HG02981 (cell line): Measurements from ENCODE around the gene PRDX2.

Experiments used
- ATAC-seq: cut with Tn5 transposase; IDR thresholded peaks from one replicate; pipeline ENCODE4 v1.9.1; 2021; ENCODE audit warnings: mild to moderate bottlenecking, moderate library complexity; ENCODE audit not compliant: unreplicated experiment

The PRDX2 gene

DNA sequence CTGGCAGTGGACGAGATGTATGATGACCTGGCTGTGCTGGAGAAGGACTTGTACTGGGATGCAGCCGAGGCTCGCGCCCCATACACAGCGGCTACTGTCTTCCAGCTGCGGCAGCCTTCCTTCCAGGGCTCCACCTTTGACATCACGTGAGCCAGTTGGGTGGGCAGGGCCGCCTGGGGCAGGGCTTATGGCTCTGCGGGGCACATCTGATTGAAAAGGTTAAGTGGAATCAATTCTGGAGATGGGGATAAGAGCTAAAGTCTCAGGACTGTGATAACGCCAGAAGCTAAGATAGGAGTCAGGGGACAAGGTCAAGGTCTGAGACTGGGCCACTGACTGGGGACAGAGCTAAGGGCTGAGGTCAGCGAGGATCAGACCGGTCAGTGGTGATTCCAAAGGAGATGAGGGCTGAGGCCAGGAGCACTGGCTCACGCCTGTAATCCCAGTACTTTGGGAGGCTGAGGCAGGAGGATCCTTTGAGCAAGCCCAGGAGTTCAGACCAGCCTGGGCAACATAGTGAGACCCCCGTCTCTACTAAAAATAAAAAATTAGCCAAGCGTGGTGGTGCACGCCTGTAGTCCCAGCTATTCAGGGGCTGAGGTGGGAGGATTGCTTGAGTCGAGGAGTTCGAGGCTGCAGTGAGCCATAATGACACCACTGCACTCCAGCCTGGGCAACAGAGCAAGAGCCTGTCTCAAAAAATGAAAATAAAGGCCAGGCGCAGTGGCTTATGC is 45.3 kb downstream of the PRDX2 start:
- ATAC-seq, result no peak

DNA sequence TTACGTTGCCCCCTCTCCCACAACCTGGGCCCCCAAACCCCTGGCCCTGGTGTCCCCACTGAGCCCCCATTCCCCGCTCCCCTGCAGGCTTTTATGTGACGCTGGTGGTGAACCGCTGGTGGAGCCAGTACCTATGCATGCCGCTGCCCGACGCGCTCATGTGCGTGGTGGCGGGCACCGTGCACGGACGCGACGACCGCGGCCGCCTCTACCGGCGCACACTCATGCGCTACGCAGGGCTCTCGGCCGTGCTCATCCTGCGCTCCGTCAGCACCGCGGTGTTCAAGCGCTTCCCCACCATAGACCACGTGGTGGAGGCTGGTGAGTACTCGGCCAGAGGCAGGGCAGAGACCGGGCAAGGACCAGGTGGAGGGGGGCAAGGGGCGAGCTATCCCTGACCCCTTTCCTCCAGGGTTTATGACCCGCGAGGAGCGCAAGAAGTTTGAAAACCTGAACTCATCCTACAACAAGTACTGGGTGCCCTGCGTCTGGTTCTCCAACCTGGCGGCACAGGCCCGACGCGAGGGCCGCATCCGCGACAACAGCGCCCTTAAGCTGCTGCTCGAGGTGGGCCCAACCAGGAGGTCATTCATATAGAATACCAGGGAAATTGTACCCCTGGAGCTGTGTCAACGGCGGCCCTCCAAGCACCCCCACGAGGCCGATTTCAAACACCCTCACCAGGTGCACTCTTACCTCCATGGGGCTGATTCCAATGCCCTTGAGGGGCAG is 47.0 kb downstream of the PRDX2 start:
- no peak for ATAC-seq

DNA sequence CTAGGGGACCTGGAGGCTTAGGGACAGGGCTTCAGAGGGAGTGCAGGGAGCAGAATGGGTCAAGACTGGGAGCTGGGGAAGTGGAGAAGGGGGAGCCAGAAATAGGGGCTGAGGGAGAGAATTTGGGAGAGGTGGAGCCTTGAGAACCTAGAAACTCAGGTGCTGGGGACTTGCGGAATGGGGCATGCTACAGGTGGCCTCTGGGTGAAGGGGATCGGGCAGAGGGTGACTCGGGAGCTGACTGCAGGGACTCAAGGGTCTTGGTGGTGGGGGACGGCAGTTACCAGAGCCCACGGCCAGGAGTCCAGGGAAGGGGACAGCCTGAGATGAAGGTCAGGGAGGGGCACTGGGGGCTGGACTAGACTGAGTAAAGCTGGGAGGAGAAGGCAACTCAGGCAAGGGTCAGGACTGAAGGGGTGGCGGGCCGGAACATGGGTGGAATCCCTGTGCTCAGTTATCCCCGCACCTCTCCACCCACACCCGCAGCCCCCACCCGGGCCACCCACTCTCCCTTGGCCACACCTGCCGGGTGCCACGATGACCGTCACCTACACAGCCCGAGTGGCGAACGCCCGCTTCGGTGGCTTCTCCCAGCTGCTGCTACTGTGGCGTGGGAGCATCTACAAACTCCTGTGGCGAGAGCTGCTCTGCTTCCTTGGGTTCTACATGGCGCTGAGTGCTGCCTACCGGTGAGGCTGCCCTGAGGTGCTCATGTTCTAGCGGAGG is 49.4 kb downstream of the PRDX2 start:
- no peak for ATAC-seq

DNA sequence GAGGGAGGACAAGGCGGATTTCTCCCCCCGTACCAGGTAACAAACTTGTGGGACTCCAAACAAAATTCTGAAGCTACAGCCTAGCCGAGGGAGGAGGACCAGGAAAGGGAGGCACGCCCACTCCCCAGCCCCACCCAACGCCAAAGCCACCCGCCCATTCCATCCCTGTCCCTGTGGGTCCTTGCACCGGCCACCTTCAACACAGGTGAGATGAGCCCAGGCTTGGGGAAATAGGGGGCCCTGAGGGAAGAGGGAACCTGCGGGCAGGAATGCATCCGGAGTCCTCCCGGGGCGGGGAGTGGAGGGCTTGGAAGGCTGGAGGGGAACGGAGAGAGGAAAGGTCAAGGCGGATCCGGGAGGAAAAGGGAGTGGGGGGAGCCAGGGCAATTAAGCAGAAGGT is 50.0 kb downstream of the PRDX2 start, which contains the start of gene BEST2:
BEST2 (plus strand) TSS at position 157 of the 400 bp plus-strand sequence. CDS start 802 bp downstream, outside the sequence.
- no peak for ATAC-seq

DNA sequence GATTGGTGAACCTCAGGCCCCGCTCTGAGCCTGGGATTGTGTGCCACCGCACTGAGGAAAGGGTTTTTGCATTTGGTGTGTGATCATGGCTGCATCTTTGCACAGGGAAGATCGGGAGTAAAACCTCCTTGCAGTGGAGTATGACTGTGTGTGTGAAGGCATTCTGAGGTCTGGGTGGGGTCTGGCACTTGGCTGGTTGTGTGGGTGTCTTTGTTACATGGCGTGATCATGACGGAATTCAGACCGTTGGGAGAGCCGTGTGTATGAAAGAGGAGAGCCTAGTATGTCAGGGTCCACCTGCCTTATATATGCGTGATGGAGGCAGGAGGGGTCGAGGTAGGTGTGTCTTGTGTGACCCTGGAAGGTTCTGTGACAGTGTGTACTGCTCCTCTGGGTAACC is 50.7 kb downstream of the PRDX2 start:
- no peak for ATAC-seq

DNA sequence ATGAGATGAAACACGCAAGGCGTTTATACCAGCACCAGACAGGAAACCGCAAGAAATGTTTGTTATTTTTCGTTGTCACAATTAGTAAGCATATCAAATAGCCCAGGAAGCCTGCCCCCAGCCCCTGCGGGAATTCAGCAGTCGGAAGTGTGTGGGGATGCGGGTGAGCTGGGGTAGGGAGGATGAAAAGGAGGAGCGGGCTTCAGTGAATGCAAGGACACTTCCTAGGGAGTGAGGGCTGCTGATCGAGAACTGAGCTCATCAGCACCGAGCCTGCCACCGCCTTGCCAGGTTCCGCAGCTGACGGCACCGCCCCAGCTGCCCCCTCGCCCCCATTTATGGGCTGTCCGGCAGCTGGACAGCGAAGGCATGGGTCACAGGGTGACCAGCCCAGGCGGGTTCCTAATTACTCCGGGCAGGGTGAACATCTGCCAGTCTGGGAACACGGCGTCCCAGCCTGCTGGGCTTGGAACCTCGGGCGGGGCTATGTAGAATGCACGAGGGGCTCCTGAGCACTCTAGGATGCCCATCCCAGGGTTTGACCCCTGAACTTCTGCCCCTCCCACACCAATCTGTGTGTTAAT is 51.6 kb downstream of the PRDX2 start:
- ATAC-seq, result no peak

DNA sequence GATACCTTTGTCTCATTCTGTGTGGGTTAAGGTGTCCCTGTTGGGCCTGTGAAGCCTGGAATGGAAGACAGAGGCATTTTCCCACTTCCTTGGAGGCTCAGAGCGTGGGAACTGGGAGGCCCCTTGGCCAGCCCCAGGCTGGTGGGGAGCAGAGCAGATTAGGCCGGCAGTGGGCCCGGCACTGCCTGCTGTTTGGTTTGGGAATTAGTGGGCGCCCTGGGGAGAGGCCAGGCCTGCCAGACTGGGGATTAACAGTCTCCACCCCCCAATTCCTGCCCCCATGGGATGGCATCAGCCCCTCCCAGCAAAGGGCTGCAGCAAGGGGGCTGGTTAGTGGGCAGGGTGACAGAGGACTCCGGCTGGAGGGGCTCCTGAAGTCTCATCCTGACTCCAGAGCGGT is 53.1 kb downstream of the PRDX2 start:
- ATAC-seq, result no peak
